H1 (cell line): ENCODE measurements around the gene GRSF1. TPM values are rescaled to one million over a fixed set of nuclear protein-coding genes. Genes with fewer than 3 reads are reported as not detected.
"Not testable (repeated sequence)": the region's sequence is repeated elsewhere in the genome, so short reads cannot be mapped to it uniquely, and the experiment has no call there.

Experiments used
- CTCF ChIA-PET: fragments of 300-600 bp; sonication (Branson Sonifier 250); formaldehyde crosslinking; loops from one replicate; lab custom pipeline; 2021; ENCODE audit not compliant: partially characterized antibody; lab: Charles Lee
- POLR2A ChIA-PET: fragments of 300-600 bp; sonication (Branson Sonifier 250); formaldehyde crosslinking; loops from one replicate; lab custom pipeline; 2021; ENCODE audit warnings: inconsistent platforms; ENCODE audit not compliant: partially characterized antibody; lab: Charles Lee
- DNase-seq, 2 experiments: peaks; one replicate each; pipeline versions ENCODE4 v3.0.0 to v3.0.0-alpha.2; 2010 to 2022; ENCODE audit warnings: low spot score in 2 of 2, low read depth in 1 of 2, mixed read lengths in 1 of 2
- FAIRE-seq: peaks from 2 replicates; lab custom pipeline; 2011; peaks lifted over from hg19 to GRCh38; lab: Jason Lieb, UNC
- H2AFZ ChIP-seq: 2 replicates; pipeline ENCODE4 v1.8.1; 2012; ENCODE audit warnings: low read length, inconsistent platforms
- H2AK5ac ChIP-seq: 2 replicates; pipeline ENCODE4 v1.6.1; 2013; ENCODE audit warnings: low read depth, low read length
- H2BK120ac ChIP-seq: replicated peaks from 2 replicates; pipeline ENCODE3; 2013; ENCODE audit warnings: low read depth, low read length, inconsistent platforms
- H2BK12ac ChIP-seq: 2 replicates; pipeline ENCODE4 v1.6.1; 2013; ENCODE audit warnings: low read depth, low read length
- H2BK15ac ChIP-seq: 2 replicates; pipeline ENCODE4 v1.6.1; 2013; ENCODE audit warnings: low read length
- H2BK20ac ChIP-seq: 2 replicates; pipeline ENCODE4 v1.6.1; 2013; ENCODE audit warnings: low read length
- H2BK5ac ChIP-seq: 2 replicates; pipeline ENCODE4 v1.6.1; 2013; ENCODE audit warnings: low read depth, low read length
- H3K14ac ChIP-seq: 2 replicates; pipeline ENCODE4 v1.6.1; 2013; ENCODE audit warnings: inconsistent platforms; ENCODE audit not compliant: insufficient read length
- H3K18ac ChIP-seq: 2 replicates; pipeline ENCODE4 v1.6.1; 2013; ENCODE audit warnings: low read length; ENCODE audit errors: extremely low read depth
- H3K23ac ChIP-seq: 2 replicates; pipeline ENCODE4 v1.6.1; 2013; ENCODE audit warnings: inconsistent platforms; ENCODE audit not compliant: insufficient read length
- H3K23me2 ChIP-seq: 2 replicates; pipeline ENCODE4 v1.6.1; 2013; ENCODE audit warnings: low read depth, low read length
- H3K27ac ChIP-seq: 2 replicates; pipeline ENCODE4 v1.6.1; 2011; ENCODE audit warnings: low read depth, low read length, inconsistent platforms
- H3K27me3 ChIP-seq, 4 experiments: replicated peaks in 1 of 4; 1 replicate in 1 of 4; 2 replicates in 3 of 4; pipeline versions ENCODE4 v1.6.1 to v1.8.1; 2011 to 2013; ENCODE audit warnings: low read length in 3 of 4, mild to moderate bottlenecking in 3 of 4, inconsistent platforms in 2 of 4, mixed read lengths in 2 of 4, moderate library complexity in 1 of 4; ENCODE audit not compliant: control insufficient read depth in 3 of 4, insufficient read depth in 3 of 4; ENCODE audit errors: extremely low read depth in 1 of 4
- H3K36me3 ChIP-seq, 4 experiments: 2 replicates each; pipeline versions ENCODE4 v1.6.1 to v1.8.1; 2011 to 2013; ENCODE audit warnings: mild to moderate bottlenecking in 4 of 4, low read length in 3 of 4, moderate library complexity in 2 of 4, control low read depth in 1 of 4, inconsistent platforms in 1 of 4; ENCODE audit not compliant: insufficient read depth in 4 of 4, control insufficient read depth in 2 of 4
- H3K4ac ChIP-seq: replicated peaks from 2 replicates; pipeline ENCODE3; 2013; ENCODE audit warnings: low read length, low read depth, mixed read lengths, inconsistent platforms; ENCODE audit not compliant: insufficient read length
- H3K4me1 ChIP-seq, 4 experiments: replicated peaks in 1 of 4; 1 replicate in 1 of 4; 2 replicates in 3 of 4; pipeline versions ENCODE4 v1.6.1 to v1.8.1; 2011 to 2013; ENCODE audit warnings: low read length in 3 of 4, inconsistent platforms in 2 of 4, mixed read lengths in 1 of 4; ENCODE audit not compliant: insufficient read depth in 4 of 4, control insufficient read depth in 3 of 4
- H3K4me2 ChIP-seq, 2 experiments: 2 replicates each; pipeline versions ENCODE4 v1.6.1 to v1.8.1; 2011 to 2013; ENCODE audit warnings: low read depth in 2 of 2, low read length in 2 of 2, control low read depth in 1 of 2, inconsistent platforms in 1 of 2, mild to moderate bottlenecking in 1 of 2; ENCODE audit not compliant: insufficient read depth in 1 of 2
- H3K4me3 ChIP-seq, 4 experiments: fragments of 200-600, 300-600 bp in 1 of 4; sonication (generic), shearing (Covaris generic), sonication (Bioruptor Twin) in 1 of 4; 2 replicates each; pipeline versions ENCODE4 v1.5.1 to v1.8.1; 2011 to 2016; ENCODE audit warnings: low read length in 4 of 4, low read depth in 3 of 4, control low read depth in 2 of 4, inconsistent platforms in 2 of 4, mild to moderate bottlenecking in 2 of 4, mixed read lengths in 1 of 4, moderate library complexity in 1 of 4; ENCODE audit not compliant: insufficient read depth in 2 of 4; ENCODE audit errors: extremely low read depth in 1 of 4
- H3K56ac ChIP-seq: replicated peaks from 2 replicates; pipeline ENCODE3; 2013; ENCODE audit warnings: low read depth, mild to moderate bottlenecking, mixed read lengths, low read length, inconsistent platforms; ENCODE audit not compliant: insufficient read length
- H3K79me1 ChIP-seq: 2 replicates; pipeline ENCODE4 v1.6.1; 2013; ENCODE audit warnings: low read depth, low read length, control low read depth
- H3K79me2 ChIP-seq, 2 experiments: 2 replicates each; pipeline versions ENCODE4 v1.6.1 to v1.8.1; 2012 to 2013; ENCODE audit warnings: low read length in 2 of 2, mild to moderate bottlenecking in 2 of 2, inconsistent platforms in 1 of 2; ENCODE audit not compliant: insufficient read depth in 2 of 2, control insufficient read depth in 1 of 2
- H3K9ac ChIP-seq, 4 experiments: replicated peaks in 1 of 4; 1 replicate in 1 of 4; 2 replicates in 3 of 4; pipeline versions ENCODE4 v1.6.1 to v1.8.1; 2011 to 2013; ENCODE audit warnings: low read depth in 3 of 4, low read length in 3 of 4, control low read depth in 2 of 4, mild to moderate bottlenecking in 2 of 4, moderate library complexity in 2 of 4, inconsistent platforms in 1 of 4; ENCODE audit errors: extremely low read depth in 1 of 4
- H3K9me3 ChIP-seq, 2 experiments: 2 replicates each; pipeline versions ENCODE4 v1.6.1 to v1.8.1; 2012 to 2013; ENCODE audit warnings: mild to moderate bottlenecking in 2 of 2, moderate library complexity in 2 of 2, control low read depth in 1 of 2, inconsistent platforms in 1 of 2, low read depth in 1 of 2, low read length in 1 of 2, mixed read lengths in 1 of 2; ENCODE audit not compliant: insufficient read depth in 2 of 2
- H4K20me1 ChIP-seq, 2 experiments: replicated peaks in 1 of 2; 2 replicates each; pipeline versions ENCODE3 to v1.8.1; 2011 to 2013; ENCODE audit warnings: inconsistent platforms in 2 of 2, low read length in 2 of 2, mild to moderate bottlenecking in 1 of 2; ENCODE audit not compliant: insufficient read depth in 2 of 2, control insufficient read depth in 1 of 2
- H4K5ac ChIP-seq: 2 replicates; pipeline ENCODE4 v1.6.1; 2013; ENCODE audit warnings: low read length, low read depth, mixed read lengths, inconsistent platforms; ENCODE audit not compliant: insufficient read length
- H4K8ac ChIP-seq: 2 replicates; pipeline ENCODE4 v1.8.0; 2013; ENCODE audit warnings: mild to moderate bottlenecking, moderate library complexity, low read length, inconsistent platforms; ENCODE audit not compliant: insufficient read depth; ENCODE audit errors: extremely low read depth
- H4K91ac ChIP-seq: replicated peaks from 2 replicates; pipeline ENCODE3; 2013; ENCODE audit warnings: low read length, mixed read lengths, inconsistent platforms; ENCODE audit not compliant: insufficient read length
- ASH2L ChIP-seq: fragments of 200-600, 300-600 bp; sonication (generic); IDR thresholded peaks from one replicate; pipeline ENCODE4 v1.7.1; 2017; ENCODE audit warnings: low read length
- JUN ChIP-seq: IDR thresholded peaks from 2 replicates; pipeline ENCODE4 v1.6.1; 2011; ENCODE audit warnings: low read depth, mild to moderate bottlenecking, improper control_type of control experiment, low read length
- JUND ChIP-seq: IDR thresholded peaks from 2 replicates; pipeline ENCODE4 v1.6.1; 2011; ENCODE audit warnings: mild to moderate bottlenecking, improper control_type of control experiment, low read length
- KDM1A ChIP-seq: fragments of 200-600, 300-600 bp; sonication (generic); IDR thresholded peaks from 2 replicates; pipeline ENCODE4 v1.7.1; 2016; ENCODE audit warnings: mild to moderate bottlenecking, low read length, borderline replicate concordance
- SP1 ChIP-seq: IDR thresholded peaks from 2 replicates; pipeline ENCODE4 v1.6.1; 2011; ENCODE audit warnings: low read depth, low read length
- SP4 ChIP-seq: IDR thresholded peaks from 2 replicates; pipeline ENCODE4 v1.6.1; 2012; ENCODE audit warnings: low read length, inconsistent platforms
- WGBS, 2 experiments: shearing (Covaris generic) in 1 of 2; methylation state at CpG; one replicate each; pipeline versions ENCODE4 v1.1.6 to v1.1.7; 2013 to 2015; ENCODE audit warnings: low lambda C conversion rate in 2 of 2, mixed read lengths in 2 of 2, inconsistent platforms in 1 of 2, low coverage in 1 of 2, missing lambda C conversion rate in 1 of 2; ENCODE audit not compliant: insufficient replicate concordance in 2 of 2, insufficient coverage in 1 of 2, insufficient read length in 1 of 2; ENCODE audit errors: extremely low coverage in 1 of 2, missing lambda C conversion rate in 1 of 2; 5-methylcytosine and 5-hydroxymethylcytosine counted together
- polyA plus RNA-seq, 7 experiments: library from polyadenylated mRNA; depleted of rRNA in 3 of 7; stranded (reverse) in 5 of 7; unstranded in 2 of 7; fragments of >200 nt in 5 of 7; fragments of 200-250 nt in 2 of 7; gene quantifications; 1 replicate in 5 of 7; 2 replicates in 1 of 7; 4 replicates in 1 of 7; pipeline versions ENCODE4 v1.2.1 to v1.2.3, GENCODE V29; 2011 to 2013; ENCODE audit warnings: missing spikeins in 2 of 7, mixed read lengths in 2 of 7
- total RNA-seq: library from RNA; stranded (reverse); fragmentation: NEBNext Ultra II Directional; extraction: Animal tissue kit (Norgen Biotek cat#: 25700); gene quantifications from 2 replicates; pipeline ENCODE4 v1.2.1, GENCODE V29; 2021

Gene GRSF1
- total and polyA plus RNA-seq, 2 of the 8 experiments (the other 6 are each of a cell fraction or from before 2014, with no cell fraction given) = 44.3 to 112 TPM

GRCh38 chr4:70840137-70840536 is 447 bp upstream of the GRSF1 start:
- H4K8ac ChIP-seq, H3K79me1 ChIP-seq, H2BK15ac ChIP-seq, H3K27me3 ChIP-seq, H3K18ac ChIP-seq, H3K14ac ChIP-seq, H4K91ac ChIP-seq, H2BK12ac ChIP-seq, H4K20me1 ChIP-seq, H3K56ac ChIP-seq, H2AK5ac ChIP-seq, H3K4me1 ChIP-seq, H3K27ac ChIP-seq, H2BK120ac ChIP-seq, H3K4me2 ChIP-seq, CTCF ChIA-PET, H2AFZ ChIP-seq, H3K4ac ChIP-seq, H3K23me2 ChIP-seq, H3K9me3 ChIP-seq, FAIRE-seq, H3K9ac ChIP-seq, H3K4me3 ChIP-seq, H4K5ac ChIP-seq, H3K23ac ChIP-seq, H2BK5ac ChIP-seq, H3K36me3 ChIP-seq, H2BK20ac ChIP-seq: not testable (repeated sequence)
- TF ChIP-seq KDM1A (peak; percentile 66; the same call in 1 of the 2 replicates), SP4 (peak; percentile 53; the same call in 1 of the 2 replicates), JUND (peak; percentile 90), SP1 (0 out of 2 replicates have a peak, but pooled peaks have one; percentile 19), JUN (0 out of 2 replicates have a peak, but pooled peaks have one; percentile 10), ASH2L (peak; percentile 4)
- peaks cover 26 to 40% of the 10 kb centered on the region in 2 experiments for H3K79me2 ChIP-seq
- DNase-seq = peak; percentile 53 to 76
- POLR2A ChIA-PET = interaction anchor here (1.1 to 3.3 kb wide), 6 partner anchors 11 to 153 kb away, joined by 3 to 17 read pairs (median 8); partner anchors contain the start of genes DCK and MOB1B
- 83% methylated on average over 11 of the region's 20 CpGs; no CpG with 5 or more reads in 1 of the 2 experiments for WGBS, 2 experiments
